HG02938 (cell line): Measurements from ENCODE around the gene COL23A1.

Experiments used
- ATAC-seq: cut with Tn5 transposase; IDR thresholded peaks from one replicate; pipeline ENCODE4 v1.9.1; 2021; ENCODE audit warnings: mild to moderate bottlenecking, moderate library complexity; ENCODE audit not compliant: unreplicated experiment

Gene COL23A1

DNA sequence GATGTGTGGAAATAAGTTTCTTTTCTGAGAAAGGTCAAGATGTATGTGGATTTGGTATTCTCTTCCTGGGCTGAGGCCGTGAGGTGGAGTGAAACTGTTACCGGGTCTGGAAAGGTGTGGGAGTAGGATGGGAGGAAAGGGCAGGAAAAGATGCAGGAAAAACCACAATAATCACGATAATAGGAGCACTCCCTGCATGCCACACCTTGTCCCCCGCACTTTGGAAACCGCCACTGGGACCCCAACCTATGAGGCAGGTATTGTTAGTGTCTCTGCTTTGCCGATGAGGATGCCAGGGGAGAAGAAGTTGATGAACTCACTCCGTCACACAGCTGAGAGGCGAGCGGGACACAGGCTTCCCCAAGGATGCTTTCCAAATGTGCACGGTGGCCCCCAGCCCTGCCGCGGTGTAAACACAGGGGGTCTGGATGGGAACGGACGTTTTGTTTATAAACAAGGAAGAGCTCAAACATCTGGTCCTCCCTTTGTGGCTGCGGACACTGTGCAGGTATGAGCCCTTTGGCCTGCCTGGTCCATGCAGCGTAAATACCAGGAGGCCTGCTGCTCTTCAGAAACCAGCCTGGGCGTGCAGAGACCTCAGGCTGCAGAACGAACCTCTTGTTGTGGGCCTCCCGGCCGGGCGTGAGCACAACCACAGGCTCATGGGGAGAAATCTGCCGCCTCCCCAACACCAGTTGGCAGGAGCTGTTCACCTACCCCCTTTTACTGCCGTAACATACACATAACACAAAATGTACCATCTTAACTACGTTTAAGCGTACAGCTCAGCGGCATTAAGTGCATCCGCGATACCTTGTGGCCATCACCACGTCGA lies 126.7 kb downstream of the COL23A1 start:
- ATAC-seq: no peak

DNA sequence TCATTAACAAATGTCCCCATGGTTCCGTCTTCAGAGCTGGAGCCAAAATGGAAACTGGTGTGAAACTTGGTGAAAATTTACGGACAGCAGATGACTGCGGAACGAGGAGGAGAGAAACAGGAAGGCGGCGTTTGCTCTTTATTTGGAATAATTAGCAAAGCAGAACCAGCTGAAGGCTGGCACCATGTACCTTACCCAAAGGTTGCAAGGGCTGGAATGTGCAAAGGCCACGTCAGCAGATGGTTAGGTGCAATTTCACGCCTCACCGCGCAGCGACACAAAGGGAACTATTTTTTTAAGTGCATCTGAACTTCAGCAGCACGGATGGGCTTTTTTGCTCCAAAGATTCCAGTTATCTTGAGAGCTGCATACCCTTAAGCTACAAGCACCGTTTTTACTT lies 127.4 kb downstream of the COL23A1 start:
- ATAC-seq: no peak

DNA sequence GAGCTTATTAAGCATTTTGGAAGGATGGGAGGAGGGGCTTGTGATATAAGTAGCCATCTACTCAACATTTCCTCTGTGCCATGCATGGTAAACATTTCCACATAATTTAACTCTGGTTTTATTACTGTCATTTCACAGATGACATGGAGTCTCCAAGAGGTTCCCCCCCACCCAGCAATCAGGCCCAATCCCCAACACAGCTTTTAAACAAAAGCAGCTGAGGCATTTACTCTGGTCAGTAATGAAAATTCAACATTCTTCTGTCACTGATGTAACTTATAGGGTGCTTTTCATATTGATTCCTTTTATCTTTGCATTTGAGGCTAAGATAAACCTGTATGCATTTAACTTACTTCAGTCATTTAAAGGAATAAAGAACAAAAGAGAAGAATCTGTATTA lies 128.1 kb downstream of the COL23A1 start:
- ATAC-seq: no peak

DNA sequence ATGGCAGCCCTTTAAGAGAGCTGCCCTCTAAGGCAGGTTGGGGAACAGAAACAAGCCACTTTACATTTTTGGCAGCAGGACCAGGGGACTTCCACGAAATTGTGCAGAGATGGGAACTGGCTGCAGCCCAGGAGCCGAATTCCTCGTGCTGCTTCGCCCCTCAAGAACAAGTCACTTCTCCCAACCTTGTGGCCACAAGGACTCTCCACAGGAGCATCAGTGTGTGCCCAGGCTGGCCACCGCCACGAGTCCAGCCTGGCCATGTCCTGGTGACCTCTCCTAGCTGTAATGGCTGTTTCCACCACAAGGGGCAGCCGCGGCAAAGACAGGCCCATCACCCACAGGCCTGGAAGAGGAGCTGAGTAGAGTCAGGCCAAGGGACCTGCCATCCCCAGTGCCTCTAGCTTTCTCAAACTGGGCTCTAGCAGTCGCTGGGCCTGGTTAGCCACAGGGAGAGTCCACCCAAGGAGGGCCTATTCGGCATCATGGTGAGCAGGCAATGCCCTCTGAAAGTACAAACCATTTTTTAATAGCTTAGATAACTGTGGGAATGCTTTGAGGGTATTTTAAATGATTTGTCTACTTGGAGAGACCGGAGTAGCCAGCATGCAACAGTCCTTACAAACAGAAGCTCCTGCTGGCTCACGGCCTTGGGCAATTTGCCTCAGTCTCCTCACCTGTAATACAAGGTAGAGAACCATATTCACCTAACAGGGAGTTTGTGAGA lies 129.0 kb downstream of the COL23A1 start:
- no peak for ATAC-seq

DNA sequence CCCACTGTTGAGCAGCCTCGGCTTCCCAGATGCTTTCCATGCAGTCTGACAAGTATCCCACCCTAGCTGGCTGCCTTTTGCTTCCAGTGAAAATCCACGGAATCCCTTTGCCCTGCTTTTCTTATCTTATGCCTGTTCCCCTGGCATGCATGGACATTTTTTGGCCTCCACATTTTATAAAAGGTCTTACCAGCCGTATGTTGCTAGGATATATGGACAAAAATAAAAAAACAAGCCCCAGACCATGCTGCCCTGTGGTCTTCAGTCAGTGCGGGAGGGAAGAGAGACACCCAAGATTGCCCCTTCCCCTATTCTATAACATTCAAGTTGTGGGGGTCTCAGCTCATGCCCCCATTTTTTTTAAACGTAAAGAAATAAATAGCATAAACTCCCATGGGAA lies 129.6 kb downstream of the COL23A1 start:
- no peak for ATAC-seq

DNA sequence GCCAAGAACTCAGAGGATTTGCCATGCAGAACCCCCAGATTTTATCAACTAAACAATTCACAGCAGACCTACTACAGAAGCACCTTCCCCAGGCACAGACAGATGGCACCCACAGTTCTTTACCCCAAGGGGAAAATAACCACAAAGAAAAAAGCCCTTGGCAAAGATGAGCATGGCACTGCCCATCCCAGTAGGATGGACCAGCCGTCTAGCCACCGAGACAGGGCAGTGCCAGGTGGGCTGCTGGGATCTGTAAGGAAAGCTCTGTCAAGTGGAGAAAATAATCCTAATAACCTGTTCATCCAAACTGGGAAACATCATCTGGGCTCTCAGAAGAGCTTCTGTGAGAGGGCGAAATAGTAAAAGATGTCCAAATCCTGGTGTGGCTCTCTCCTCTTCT lies 130.0 kb downstream of the COL23A1 start:
- no peak for ATAC-seq

DNA sequence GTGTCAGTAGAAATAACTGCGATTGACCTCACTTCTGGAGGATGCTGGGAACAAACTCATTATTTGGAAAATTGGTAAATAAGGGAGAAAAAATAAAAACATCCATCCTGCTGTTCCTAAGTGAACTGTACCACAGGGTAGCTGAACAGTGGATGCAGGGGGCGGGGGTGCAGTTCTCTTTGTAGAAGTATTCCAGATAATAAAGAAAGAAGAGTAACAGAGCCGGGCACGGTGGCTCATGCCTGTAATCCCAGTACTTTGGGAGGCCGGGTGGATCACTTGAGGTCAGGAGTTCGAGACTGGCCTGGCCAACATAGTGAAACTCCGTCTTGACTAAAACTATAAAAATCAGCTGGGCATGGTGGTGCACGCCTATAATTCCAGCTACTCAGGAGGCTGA lies 132.1 kb downstream of the COL23A1 start:
- ATAC-seq: no peak

DNA sequence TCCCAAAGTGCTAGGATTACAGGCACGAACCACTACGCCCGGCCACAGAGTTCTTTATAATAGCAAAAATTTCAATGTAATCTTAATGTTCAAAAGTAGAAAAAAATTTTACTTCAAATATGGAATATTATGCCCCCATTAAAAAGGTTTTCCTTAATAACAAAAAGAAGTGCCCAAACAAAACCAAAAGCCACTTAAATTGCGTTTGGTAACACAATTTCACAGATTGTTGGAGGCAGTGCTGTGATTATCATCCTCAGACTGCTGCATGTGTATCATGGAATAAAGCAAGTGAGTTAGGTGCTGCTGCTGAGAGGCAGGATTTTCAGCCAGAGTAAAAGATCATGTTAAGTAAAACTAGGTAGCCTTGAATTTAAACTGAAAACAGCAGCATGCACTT lies 132.7 kb downstream of the COL23A1 start:
- ATAC-seq: no peak

DNA sequence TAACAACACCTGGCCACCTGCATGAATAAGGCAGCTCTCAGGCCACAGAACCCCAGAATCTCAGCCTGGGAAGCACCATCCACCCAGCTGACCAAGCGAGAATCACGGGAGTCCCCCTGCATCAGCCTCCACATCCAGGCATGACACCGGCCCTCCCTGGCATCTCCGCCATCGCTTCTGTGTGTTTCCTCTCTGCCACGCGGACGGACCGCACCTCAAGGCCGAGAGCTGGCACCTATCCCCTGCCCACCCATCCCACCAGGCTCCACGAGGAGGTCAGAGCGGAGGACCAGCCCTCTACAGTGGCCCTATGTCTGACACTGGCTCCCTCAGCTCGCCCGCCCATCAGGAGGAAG lies 134.7 kb downstream of the COL23A1 start:
- ATAC-seq: no peak

DNA sequence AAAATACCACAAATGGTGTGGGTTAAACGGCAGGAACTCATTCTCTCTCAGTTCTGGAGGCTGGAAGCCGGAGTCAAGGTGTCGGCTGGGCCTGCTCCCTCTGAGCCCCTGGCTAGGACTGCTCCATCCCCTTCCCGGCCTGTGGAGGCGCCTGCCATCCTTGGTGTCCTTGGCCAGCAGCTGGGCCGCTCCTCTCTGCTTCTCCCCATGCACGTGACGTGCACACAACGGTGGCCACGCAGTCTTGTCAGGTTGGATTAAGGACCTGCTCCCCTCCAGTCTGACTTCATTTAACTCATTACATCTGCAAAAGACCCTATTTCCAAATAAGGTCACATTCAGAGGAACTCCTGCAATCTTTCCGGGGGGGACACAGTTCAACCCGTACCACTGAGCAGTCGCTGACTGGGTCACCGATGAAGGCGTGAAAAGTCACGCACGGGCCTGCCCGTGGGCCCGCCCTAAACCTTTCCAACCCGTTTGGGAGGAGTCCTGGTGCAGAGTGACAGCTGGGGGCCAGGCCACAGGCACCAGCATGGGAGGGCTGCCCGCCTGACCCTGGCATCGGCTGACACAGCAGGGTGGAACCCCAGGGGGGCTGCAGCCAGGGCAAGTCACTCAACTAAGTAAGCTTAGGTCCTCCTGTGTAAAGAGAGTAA lies 135.2 kb downstream of the COL23A1 start:
- ATAC-seq: no peak

DNA sequence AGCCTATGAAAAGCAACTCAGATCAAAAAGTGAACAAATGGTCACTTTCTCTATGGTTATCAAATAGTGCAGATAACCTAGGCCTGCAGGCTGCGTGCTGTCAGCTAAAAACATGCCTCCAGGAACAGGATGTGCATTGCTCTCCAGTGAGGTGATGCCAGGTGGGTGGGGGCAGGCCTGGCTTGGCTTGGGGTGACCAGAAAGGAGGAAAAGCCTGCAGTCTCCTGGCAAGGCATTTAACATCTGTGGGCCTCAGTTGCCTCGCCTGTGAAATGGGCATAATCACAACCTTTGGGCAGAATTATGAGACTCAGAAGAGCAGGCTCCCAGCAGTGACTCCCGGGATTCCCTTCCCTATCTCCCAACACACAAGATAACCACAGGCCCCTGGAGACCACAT lies 135.9 kb downstream of the COL23A1 start:
- ATAC-seq: no peak

DNA sequence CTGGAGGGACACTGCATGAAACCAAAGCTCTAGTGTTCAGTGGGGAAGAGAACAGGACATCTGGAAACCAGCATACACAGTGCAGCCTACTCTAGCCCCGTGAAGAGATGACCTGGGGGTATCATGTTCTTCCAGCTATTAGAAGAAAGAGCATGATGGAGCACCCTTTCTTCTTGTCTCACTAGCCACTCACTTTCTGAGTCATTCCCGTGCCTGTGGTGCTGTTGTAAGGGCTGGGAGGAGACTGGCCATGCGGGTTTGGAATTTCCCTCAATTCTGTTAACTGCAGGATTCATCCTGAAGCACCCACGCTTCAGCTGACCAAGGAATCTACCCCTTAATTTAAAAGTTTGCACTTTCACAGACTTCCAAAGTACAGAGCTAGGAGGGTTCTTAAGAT lies 137.0 kb downstream of the COL23A1 start:
- no peak for ATAC-seq

DNA sequence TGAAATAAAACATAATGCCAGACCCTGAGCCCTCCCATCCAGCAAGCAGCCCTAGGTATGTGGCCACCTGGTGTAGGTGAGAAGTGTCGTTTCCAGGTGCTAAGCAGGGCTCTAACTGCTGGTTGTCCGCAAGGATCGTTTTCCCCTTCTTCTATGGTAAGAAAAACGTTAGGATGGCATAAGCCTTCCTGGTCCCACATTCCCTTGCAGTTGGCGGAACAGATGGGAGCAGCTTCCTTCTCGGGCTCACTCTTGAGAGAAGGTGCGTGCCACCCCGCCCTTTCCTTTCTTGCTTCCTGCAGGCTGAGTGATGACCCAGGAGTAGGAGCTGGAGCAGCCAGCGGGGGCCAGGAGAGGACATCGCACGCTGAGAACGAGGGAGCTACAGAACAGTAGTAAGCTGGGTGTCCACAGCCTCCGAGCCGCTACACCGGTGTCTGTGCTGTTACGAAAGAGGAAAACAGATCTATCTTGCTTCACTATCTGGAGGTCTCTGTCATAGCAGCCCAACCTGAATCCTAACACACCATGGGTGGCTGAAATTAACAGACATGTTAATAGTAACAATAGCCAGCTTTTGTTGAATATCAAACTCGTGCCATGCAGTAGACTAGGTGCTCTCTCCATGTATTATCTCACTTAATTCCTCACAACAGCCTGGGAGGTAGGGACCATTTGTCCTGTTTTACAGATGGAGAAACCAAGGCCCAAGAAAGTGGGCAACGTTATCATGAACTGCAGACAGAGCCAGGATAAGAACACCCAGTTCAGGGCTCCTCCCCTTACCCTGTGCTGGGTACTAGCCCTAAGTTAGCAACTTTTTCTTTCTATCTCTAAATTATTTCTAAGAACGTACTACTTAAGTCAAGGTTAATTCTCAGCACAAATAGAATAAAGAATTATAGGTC lies 139.8 kb downstream of the COL23A1 start:
- no peak for ATAC-seq

DNA sequence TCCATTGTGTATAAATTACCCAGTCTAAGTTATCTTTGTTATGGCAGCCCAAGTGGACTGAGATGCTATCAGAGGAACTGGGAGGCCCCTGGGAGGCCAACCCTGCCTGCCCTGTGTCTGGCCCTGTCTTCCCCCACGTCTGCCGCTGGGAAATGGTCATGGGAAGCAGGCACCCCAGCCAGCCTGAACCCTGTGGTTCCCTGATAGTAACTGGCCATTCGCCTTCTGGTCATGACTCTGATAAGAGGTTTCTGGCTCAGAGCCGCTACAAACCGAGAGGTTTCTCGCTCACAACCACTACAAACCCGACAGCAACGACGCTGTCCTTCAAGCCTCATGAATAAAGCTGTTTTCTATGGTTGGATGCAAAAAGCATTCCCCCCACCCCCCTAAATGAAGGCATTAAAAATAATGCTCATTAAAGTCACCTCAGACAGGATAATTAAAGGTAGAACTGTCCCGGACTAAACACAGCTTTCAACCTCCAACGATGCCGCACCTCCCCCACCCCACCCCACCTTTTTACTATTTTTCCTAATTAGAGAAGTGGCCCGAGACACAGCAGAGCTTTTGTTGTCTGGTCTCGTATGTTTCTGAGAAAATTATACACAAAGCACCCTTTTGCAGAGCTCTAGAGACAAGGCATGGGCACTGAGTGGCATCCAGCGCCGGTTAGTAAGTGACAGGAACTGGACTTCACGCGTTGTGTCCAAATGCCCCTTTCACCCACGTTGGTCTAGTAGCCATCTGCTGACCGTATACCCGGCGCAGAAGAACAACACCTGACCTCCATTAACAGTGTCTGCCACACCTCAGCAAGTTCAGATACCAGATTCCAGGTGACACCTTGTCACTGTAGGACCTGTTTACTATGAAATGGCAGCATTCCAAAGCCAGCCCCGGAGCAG lies 140.8 kb downstream of the COL23A1 start:
- no peak for ATAC-seq

DNA sequence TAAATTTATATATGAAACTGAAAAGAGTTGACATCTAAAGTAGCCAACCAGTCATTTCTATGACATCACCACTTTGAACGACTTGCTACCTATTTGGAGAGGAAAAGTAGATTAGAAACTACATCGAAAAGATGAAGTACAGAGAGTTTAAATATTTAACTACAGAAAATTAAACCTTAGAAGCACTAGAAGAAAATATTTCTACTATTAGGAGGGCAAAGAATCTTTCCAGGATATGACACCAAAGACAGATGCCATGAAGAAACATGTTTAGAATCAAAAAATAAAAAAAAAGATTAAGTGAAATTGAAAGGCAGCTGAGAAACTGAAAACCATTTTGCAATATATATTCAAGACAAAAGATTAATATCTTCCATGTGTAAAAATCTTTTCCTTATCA lies 144.7 kb downstream of the COL23A1 start:
- ATAC-seq: no peak

DNA sequence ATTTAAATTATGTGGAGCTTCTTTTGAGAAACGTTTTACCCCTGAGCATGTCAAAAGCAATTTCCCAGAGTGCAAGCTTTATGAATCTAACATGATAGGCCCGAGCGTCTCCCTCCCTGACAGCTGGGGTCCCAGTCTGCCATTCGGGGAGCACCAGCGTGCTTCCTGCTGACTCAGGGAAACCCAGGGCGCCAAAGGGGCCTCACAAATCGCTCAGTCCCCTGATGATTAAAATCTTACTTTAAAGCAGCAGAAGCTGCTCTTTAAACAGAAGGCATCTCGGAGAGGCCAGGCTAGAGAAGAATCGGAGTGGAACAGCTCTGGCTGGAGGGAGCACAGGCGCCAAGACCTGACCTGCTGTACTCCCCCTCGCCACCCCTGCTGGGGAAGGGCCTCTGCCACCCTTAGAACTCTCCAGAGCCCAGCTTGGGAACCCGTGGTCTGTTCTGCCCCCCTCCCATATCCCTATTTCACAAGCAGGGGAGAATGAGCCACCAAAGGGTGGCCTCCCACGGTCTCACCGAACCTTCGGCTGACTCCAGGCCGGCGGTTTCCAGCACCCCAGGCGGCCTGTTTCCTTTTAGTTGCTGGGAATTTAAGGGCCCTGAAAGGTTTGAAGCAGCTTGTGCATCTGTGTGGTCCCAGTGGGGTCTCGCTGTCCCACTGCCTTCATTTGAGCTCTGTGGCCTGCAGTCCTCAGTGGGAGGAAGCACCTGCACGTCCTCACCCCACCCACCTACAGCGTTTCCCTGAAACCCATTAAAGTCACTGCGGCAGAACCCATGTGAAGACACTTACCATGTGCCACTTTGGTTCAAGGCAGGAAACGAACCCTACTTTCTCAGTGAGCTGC lies 147.6 kb downstream of the COL23A1 start:
- ATAC-seq: no peak

DNA sequence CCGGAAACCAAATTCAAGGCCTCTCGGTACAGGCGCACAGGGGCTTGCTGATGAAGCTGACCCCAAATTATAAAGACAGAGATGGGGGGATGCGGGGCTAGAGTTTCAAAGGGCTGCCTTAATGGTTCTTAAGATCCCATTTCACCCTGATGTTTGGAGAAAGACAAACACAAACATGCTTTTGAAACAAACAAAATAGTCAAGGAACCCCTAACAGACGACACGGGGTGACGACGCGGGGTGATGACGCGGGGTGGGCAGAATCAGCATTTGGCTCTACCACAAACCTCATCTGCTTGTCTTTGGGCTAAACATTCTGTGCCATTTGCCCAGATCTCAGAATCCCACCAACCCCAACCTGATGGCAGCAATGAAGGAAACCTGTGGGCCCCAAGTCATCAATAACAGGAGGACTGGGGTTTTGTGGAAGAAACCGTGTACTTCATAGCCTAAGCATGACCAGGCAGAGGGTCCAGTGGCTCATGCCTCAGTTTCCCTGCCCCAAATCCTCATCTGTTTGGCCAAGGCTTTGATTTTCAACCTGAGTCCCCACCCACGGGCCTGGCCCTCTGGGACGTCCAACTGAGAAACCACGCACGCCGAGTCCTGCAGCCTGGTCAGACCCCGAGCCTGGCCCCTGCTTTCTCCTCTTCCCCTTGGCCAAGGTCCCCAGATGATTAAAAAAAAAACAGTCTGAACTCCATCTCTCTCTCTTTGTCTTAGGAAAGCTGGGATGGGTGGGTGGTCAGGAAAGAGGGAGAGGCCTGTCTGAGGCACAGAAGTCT lies 148.5 kb downstream of the COL23A1 start:
- no peak for ATAC-seq

DNA sequence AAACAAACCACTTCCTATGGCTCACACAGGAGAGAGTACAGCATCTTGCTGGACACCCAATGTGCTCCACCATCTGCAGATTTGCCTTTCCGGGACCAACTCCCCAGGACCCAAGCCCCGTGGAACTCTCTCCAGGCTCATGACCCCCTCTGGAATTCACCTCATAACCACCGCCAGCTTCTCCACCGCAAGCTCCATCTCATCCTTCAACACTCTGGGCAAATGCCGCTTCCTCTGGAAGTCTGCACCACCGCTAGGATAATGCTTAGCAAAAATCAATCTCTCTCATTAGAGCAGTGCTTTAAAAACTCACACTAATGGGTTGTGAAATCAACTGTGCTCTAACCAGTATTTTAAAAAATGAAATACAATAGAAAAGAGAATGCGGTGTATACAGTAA lies 150.0 kb downstream of the COL23A1 start:
- no peak for ATAC-seq
